ENCODE data around the gene PPFIBP2. TPM values are rescaled to one million over a fixed set of nuclear protein-coding genes. Genes with fewer than 3 reads are reported as not detected.

The PPFIBP2 gene
- total and polyA plus RNA-seq, 2 of the 13 experiments (the other 11 are each of a cell fraction or from before 2014, with no cell fraction given): 15.0 to 52.5 TPM

DNA sequence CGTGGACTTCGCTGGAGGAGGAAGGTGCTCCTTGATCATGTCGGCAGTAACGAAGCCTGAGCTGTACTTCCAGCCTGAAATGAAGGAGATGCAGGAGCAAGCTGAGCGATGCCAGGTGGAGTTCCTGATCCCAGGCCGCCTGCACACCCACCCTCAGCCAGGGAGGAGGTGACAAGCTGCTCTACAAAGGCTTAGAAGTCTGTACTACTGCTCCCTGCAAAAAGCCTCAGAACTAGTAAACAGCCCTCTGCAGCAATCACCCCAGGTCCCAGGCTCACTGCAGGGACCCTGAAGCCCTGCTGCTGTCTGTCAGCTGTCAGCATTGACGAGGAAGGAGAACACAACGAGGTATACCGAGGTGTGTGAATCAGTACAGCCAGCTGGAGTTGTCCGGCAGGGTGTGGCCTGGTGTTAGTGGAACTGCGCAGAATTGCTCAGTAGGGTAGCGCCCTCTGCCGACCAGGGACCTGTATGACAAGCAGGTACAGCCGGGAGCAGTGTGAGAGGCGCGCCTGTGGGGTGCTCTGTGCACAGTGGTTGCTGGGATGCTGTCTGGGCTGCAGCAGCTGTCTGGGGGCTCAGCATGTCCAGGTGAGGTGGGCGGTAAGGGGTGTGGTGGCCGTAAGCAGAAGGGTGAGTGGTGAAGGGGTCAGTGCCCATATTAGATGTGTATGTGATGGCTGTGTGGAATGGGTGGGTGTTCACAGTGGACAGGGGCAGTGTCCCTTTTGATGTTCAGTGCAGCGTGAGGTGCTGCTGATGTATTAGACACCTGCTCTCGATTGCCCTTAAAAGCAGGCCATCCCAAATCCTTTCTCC lies 151.9 kb downstream of the PPFIBP2 start (continued):
- TF ChIP-seq MIER3 (CRISPR knock-in tag; IDR thresholded peaks at IDR 0.05; ENCODE audit: borderline replicate concordance) (no peak), ZEB1 (IDR thresholded peaks at IDR 0.05; ENCODE audit: insufficient replicate concordance, low read depth) (no peak), NRL (CRISPR knock-in tag; IDR thresholded peaks at IDR 0.05; ENCODE audit: borderline replicate concordance) (no peak), ZNF879 (CRISPR knock-in tag; IDR thresholded peaks at IDR 0.05) (no peak), GATAD1 (CRISPR knock-in tag; IDR thresholded peaks at IDR 0.05) (no peak), TAF1 (CRISPR knock-in tag; IDR thresholded peaks at IDR 0.05) (no peak), KLF9 (CRISPR knock-in tag; IDR thresholded peaks at IDR 0.05; ENCODE audit: low read depth) (no peak), ZNF556 (CRISPR knock-in tag; IDR thresholded peaks at IDR 0.05; ENCODE audit: borderline replicate concordance) (no peak), ZNF274 (CRISPR knock-in tag; IDR thresholded peaks at IDR 0.05) (0 out of 2 replicates have a peak, but pooled peaks have one; percentile 23), FOXM1 (CRISPR knock-in tag; IDR thresholded peaks at IDR 0.05) (no peak)
- TF ChIP-seq, protein P1, sequence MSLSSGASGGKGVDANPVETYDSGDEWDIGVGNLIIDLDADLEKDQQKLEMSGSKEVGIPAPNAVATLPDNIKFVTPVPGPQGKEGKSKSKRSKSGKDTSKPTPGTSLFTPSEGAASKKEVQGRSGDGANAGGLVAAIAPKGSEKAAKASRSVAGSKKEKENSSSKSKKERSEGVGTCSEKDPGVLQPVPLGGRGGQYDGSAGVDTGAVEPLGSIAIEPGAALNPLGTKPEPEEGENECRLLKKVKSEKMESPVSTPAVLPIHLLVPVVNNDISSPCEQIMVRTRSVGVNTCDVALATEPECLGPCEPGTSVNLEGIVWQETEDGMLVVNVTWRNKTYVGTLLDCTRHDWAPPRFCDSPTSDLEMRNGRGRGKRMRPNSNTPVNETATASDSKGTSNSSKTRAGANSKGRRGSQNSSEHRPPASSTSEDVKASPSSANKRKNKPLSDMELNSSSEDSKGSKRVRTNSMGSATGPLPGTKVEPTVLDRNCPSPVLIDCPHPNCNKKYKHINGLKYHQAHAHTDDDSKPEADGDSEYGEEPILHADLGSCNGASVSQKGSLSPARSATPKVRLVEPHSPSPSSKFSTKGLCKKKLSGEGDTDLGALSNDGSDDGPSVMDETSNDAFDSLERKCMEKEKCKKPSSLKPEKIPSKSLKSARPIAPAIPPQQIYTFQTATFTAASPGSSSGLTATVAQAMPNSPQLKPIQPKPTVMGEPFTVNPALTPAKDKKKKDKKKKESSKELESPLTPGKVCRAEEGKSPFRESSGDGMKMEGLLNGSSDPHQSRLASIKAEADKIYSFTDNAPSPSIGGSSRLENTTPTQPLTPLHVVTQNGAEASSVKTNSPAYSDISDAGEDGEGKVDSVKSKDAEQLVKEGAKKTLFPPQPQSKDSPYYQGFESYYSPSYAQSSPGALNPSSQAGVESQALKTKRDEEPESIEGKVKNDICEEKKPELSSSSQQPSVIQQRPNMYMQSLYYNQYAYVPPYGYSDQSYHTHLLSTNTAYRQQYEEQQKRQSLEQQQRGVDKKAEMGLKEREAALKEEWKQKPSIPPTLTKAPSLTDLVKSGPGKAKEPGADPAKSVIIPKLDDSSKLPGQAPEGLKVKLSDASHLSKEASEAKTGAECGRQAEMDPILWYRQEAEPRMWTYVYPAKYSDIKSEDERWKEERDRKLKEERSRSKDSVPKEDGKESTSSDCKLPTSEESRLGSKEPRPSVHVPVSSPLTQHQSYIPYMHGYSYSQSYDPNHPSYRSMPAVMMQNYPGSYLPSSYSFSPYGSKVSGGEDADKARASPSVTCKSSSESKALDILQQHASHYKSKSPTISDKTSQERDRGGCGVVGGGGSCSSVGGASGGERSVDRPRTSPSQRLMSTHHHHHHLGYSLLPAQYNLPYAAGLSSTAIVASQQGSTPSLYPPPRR (CRISPR knock-in tag; IDR thresholded peaks at IDR 0.05; ENCODE audit: borderline replicate concordance): no peak
- TF ChIP-seq, protein P2, sequence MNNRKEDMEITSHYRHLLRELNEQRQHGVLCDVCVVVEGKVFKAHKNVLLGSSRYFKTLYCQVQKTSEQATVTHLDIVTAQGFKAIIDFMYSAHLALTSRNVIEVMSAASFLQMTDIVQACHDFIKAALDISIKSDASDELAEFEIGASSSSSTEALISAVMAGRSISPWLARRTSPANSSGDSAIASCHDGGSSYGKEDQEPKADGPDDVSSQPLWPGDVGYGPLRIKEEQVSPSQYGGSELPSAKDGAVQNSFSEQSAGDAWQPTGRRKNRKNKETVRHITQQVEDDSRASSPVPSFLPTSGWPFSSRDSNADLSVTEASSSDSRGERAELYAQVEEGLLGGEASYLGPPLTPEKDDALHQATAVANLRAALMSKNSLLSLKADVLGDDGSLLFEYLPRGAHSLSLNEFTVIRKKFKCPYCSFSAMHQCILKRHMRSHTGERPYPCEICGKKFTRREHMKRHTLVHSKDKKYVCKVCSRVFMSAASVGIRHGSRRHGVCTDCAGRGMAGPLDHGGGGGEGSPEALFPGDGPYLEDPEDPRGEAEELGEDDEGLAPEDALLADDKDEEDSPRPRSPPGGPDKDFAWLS (CRISPR knock-in tag; IDR thresholded peaks at IDR 0.05; ENCODE audit: borderline replicate concordance): no peak
- TF ChIP-seq, protein P3, sequence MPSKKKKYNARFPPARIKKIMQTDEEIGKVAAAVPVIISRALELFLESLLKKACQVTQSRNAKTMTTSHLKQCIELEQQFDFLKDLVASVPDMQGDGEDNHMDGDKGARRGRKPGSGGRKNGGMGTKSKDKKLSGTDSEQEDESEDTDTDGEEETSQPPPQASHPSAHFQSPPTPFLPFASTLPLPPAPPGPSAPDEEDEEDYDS (CRISPR knock-in tag; IDR thresholded peaks at IDR 0.05): no peak
- TF ChIP-seq, protein P4, sequence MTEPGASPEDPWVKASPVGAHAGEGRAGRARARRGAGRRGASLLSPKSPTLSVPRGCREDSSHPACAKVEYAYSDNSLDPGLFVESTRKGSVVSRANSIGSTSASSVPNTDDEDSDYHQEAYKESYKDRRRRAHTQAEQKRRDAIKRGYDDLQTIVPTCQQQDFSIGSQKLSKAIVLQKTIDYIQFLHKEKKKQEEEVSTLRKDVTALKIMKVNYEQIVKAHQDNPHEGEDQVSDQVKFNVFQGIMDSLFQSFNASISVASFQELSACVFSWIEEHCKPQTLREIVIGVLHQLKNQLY (CRISPR knock-in tag; IDR thresholded peaks at IDR 0.05): no peak
- TF ChIP-seq, protein P5, sequence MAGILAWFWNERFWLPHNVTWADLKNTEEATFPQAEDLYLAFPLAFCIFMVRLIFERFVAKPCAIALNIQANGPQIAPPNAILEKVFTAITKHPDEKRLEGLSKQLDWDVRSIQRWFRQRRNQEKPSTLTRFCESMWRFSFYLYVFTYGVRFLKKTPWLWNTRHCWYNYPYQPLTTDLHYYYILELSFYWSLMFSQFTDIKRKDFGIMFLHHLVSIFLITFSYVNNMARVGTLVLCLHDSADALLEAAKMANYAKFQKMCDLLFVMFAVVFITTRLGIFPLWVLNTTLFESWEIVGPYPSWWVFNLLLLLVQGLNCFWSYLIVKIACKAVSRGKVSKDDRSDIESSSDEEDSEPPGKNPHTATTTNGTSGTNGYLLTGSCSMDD (CRISPR knock-in tag; IDR thresholded peaks at IDR 0.05): no peak
- TF ChIP-seq, protein P6, sequence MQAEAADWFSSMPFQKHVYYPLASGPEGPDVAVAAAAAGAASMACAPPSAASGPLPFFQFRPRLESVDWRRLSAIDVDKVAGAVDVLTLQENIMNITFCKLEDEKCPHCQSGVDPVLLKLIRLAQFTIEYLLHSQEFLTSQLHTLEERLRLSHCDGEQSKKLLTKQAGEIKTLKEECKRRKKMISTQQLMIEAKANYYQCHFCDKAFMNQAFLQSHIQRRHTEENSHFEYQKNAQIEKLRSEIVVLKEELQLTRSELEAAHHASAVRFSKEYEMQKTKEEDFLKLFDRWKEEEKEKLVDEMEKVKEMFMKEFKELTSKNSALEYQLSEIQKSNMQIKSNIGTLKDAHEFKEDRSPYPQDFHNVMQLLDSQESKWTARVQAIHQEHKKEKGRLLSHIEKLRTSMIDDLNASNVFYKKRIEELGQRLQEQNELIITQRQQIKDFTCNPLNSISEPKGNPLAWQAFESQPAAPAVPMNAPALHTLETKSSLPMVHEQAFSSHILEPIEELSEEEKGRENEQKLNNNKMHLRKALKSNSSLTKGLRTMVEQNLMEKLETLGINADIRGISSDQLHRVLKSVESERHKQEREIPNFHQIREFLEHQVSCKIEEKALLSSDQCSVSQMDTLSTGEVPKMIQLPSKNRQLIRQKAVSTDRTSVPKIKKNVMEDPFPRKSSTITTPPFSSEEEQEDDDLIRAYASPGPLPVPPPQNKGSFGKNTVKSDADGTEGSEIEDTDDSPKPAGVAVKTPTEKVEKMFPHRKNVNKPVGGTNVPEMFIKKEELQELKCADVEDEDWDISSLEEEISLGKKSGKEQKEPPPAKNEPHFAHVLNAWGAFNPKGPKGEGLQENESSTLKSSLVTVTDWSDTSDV (CRISPR knock-in tag; IDR thresholded peaks at IDR 0.05): no peak
